Psoas muscle (tissue), 8 donors: ENCODE results near the gene CDKN3. TPM values are rescaled to one million over a fixed set of nuclear protein-coding genes. Genes with fewer than 3 reads are reported as not detected.
A peak's percentile ranks its signal among the peaks of the same experiment; 100 is the strongest.
"Not testable (repeated sequence)": the region's sequence is repeated elsewhere in the genome, so short reads cannot be mapped to it uniquely, and the experiment has no call there.

Experiments used
- ATAC-seq, 4 donors: fragments of 200-7000 bp; cut with Tn5 transposase; one replicate each; pipeline ENCODE4 v1.9.1; 2020; ENCODE audit warnings: moderate library complexity in 3 of 4, mild to moderate bottlenecking in 2 of 4
- DNase-seq, 2 donors: peaks; one replicate each; pipeline ENCODE4 v3.0.0-alpha.2; 2020
- H3K27ac ChIP-seq: fragments of 200-600 bp; one replicate; pipeline ENCODE4 v1.8.0; 2022
- H3K27me3 ChIP-seq, 3 donors: fragments of 200-600 bp in 1 of 3; one replicate each; pipeline versions ENCODE4 v1.6.1 to v1.8.0; 2013 to 2022; ENCODE audit warnings: low read length in 2 of 3, mild to moderate bottlenecking in 2 of 3, moderate library complexity in 1 of 3; ENCODE audit not compliant: insufficient read depth in 3 of 3
- H3K36me3 ChIP-seq, 2 donors: fragments of 200-600 bp in 1 of 2; one replicate each; pipeline versions ENCODE4 v1.6.1 to v1.8.0; 2013 to 2022; ENCODE audit warnings: low read depth in 1 of 2, mild to moderate bottlenecking in 1 of 2, moderate library complexity in 1 of 2; ENCODE audit not compliant: insufficient read depth in 1 of 2
- H3K4me1 ChIP-seq: fragments of 200-600 bp; one replicate; pipeline ENCODE4 v1.8.0; 2022
- H3K4me3 ChIP-seq: fragments of 200-600 bp; one replicate; pipeline ENCODE4 v1.8.0; 2022; ENCODE audit warnings: mild to moderate bottlenecking
- H3K9me3 ChIP-seq: fragments of 200-600 bp; one replicate; pipeline ENCODE4 v1.8.0; 2022
- CTCF ChIP-seq: fragments of 200-600 bp; IDR thresholded peaks from one replicate; pipeline ENCODE4 v1.8.0; 2022; ENCODE audit warnings: antibody characterized with exemption
- WGBS, 3 donors: extraction: QIAGEN DNeasy Blood & Tissue Kit; methylation state at CpG; one replicate each; pipeline versions ENCODE4 v1.1.6 to v1.1.7; 2013; 5-methylcytosine and 5-hydroxymethylcytosine counted together
- intact Hi-C, 2 donors: fragments of 100-400 bp; cut with DNase I; formaldehyde crosslinking; loops; one replicate each; pipeline versions ENCODE4 v1.11.0 to v1.14.2; 2022
- polyA plus RNA-seq, 3 donors: library from polyadenylated mRNA; stranded (reverse); fragments of 200-250 nt; gene quantifications; one replicate each; pipeline ENCODE4 v1.2.3, GENCODE V29; 2013
- total RNA-seq, 4 donors: library from RNA; stranded (reverse); fragmentation: NEBNext Ultra II Directional in 2 of 4; extraction: Animal tissue kit (Norgen Biotek cat#: 25700) in 2 of 4; gene quantifications; one replicate each; pipeline versions ENCODE4 v1.2.1 to v1.2.4, GENCODE V29; 2021 to 2023
- donor health status: healthy with polysubstance abuse.
- donor health status: DM: no; HTN: no; CAD: no; lungs with moderate emphysema.
- donor health status: Bipolar disorder and iron deficiency.
- donor health status: healthy.
- donor health status: DM: yes; HTN: yes; CAD: no.
- donor health status: DM: no; HTN: no; CAD: no.
- donor health status: DM: no; HTN: no; CAD: no.
- donor health status: DM: yes; HTN: yes; CAD: no.

Gene CDKN3
- total and polyA plus RNA-seq, 7 donors: 1.4 to 6.0 (median 1.9) TPM

GRCh38 chr14:54395284-54395683 lies 1.5 kb upstream of the CDKN3 start:
- DNase-seq: no peak
- no peaks in the 10 kb centered on the region for H3K9me3 ChIP-seq
- WGBS, 3 donors: 82 to 95% (median 83%) methylated on average over 4 of the region's 4 CpGs
- no peaks in the 10 kb centered on the region for H3K4me1 ChIP-seq
- no peak overlapping the region for H3K4me3 ChIP-seq
- H3K27me3 ChIP-seq: no peaks in the 10 kb centered on the region
- H3K27ac ChIP-seq: no peak overlapping the region
- intact Hi-C loops: loop anchor here (5.0 kb wide), 1 partner anchor 47 kb away; the partner anchor contains the start of gene CNIH1 (in 2 of the 2)
- ATAC-seq: no peak
- H3K36me3 ChIP-seq: no peaks in the 10 kb centered on the region
- TF ChIP-seq CTCF: no peak

GRCh38 chr14:54395716-54396115 lies 1.1 kb upstream of the CDKN3 start:
- DNase-seq (no peak), ATAC-seq (no peak)
- no peak overlapping the region for H3K4me3 ChIP-seq
- TF ChIP-seq CTCF: no peak
- intact Hi-C loops: loop anchor here (5.0 kb wide), 1 partner anchor 47 kb away; the partner anchor contains the start of gene CNIH1 (in 2 of the 2)
- H3K27me3 ChIP-seq: no peaks in the 10 kb centered on the region
- H3K4me1 ChIP-seq: no peaks in the 10 kb centered on the region
- 97 to 98% (median 97%) methylated on average over 2 of the region's 2 CpGs for WGBS, 3 donors
- no peak overlapping the region for H3K27ac ChIP-seq
- H3K36me3 ChIP-seq: no peaks in the 10 kb centered on the region
- H3K9me3 ChIP-seq: no peaks in the 10 kb centered on the region

GRCh38 chr14:54396183-54396492 lies 669 bp upstream of the CDKN3 start:
- intact Hi-C loops: loop anchor here (5.0 kb wide), 1 partner anchor 46 kb away; the partner anchor contains the start of gene CNIH1 (in 2 of the 2)
- no peaks in the 10 kb centered on the region for H3K36me3 ChIP-seq
- H3K27me3 ChIP-seq: no peaks in the 10 kb centered on the region
- 67 to 75% (median 74%) methylated on average over 9 of the region's 9 CpGs for WGBS, 3 donors
- no peak for TF ChIP-seq CTCF
- H3K4me3 ChIP-seq: peak overlapping the region; percentile 77
- ATAC-seq (no peak), DNase-seq (no peak)
- H3K4me1 ChIP-seq: no peaks in the 10 kb centered on the region
- no peaks in the 10 kb centered on the region for H3K9me3 ChIP-seq
- no peak overlapping the region for H3K27ac ChIP-seq

- no peaks in the 10 kb centered on the region for H3K27me3 ChIP-seq
- intact Hi-C loops: loop anchor here (5.0 kb wide), 1 partner anchor 43 kb away; the partner anchor contains the start of gene CNIH1 (in 2 of the 2)
- no peak overlapping the region for H3K27ac ChIP-seq
- no peaks in the 10 kb centered on the region for H3K4me1 ChIP-seq
- TF ChIP-seq CTCF: no peak
- DNase-seq: no peak
- 90 to 91% (median 90%) methylated on average over 2 of the region's 2 CpGs for WGBS, 3 donors
- no peak for ATAC-seq
- H3K36me3 ChIP-seq: no peaks in the 10 kb centered on the region
- H3K9me3 ChIP-seq: no peaks in the 10 kb centered on the region
- H3K4me3 ChIP-seq: no peak overlapping the region
Measured at GRCh38 chr14:54399560-54399959, 2.8 kb downstream of the CDKN3 start.

GRCh38 chr14:54403401-54404005 lies 6.7 kb downstream of the CDKN3 start:
- H3K9me3 ChIP-seq, H3K4me3 ChIP-seq, H3K4me1 ChIP-seq, H3K27me3 ChIP-seq, intact Hi-C loops, DNase-seq, H3K27ac ChIP-seq, ATAC-seq, H3K36me3 ChIP-seq: not testable (repeated sequence)
- 88 to 94% (median 92%) methylated on average over 6 of the region's 6 CpGs for WGBS, 3 donors
